ENCODE measurements around the gene LRRN3. TPM values are rescaled to one million over a fixed set of nuclear protein-coding genes. Genes with fewer than 3 reads are reported as not detected.

The LRRN3 gene
- 100 to 1,000 TPM in 1 of 2 experiments, 10 to 100 TPM in 1; 91.4 to 101 TPM for total RNA-seq
- polyA plus RNA-seq: 18.8 TPM

GRCh38 chr7:111090846-111091245 lies at the start of gene LRRN3:
Gene LRRN3 (plus strand): TSS chr7:111091127. CDS start chr7:111122773, 31,646 bp downstream.
- peaks cover 0 to 1% of the 10 kb centered on the region in 2 donors for H3K27me3 Mint-ChIP-seq
- Histone ChIP-seq H3K4me3 (ENCODE audit: low read length) (peak within 1 kb of the TSS; percentile 16), H3K36me3 (ENCODE audit: insufficient read depth, low read length) (no peaks in the 10 kb centered on the region), H3K27ac (ENCODE audit: low read depth, low read length) (no peak within 1 kb of the TSS), H3K9me3 (ENCODE audit: low read length) (no peaks in the 10 kb centered on the region), H3K27me3 (ENCODE audit: insufficient read depth, low read length, poor library complexity, severe bottlenecking) (no peaks in the 10 kb centered on the region), H3K4me1 (ENCODE audit: insufficient read depth, low read length) (peaks cover 12% of the 10 kb centered on the region)
- CTCF ChIA-PET: no interaction called here
- H3K9me3 Mint-ChIP-seq: no peaks in the 10 kb centered on the region
- peaks cover 15 to 51% (median 41%) of the 10 kb centered on the region in 3 donors for H3K4me1 Mint-ChIP-seq
- DNase-seq: peak in 2 of 5 donors; percentile 55 to 62
- H3K36me3 Mint-ChIP-seq: peaks cover 0 to 31% (median 0%) of the 10 kb centered on the region in 3 donors
- POLR2A ChIA-PET: interaction anchor here (0.6 to 1.1 kb wide), 3 partner anchors 77 to 487 kb away, joined by 3 to 5 read pairs (median 3); no protein-coding TSS in a partner anchor
- peak within 1 kb of the TSS; percentile 74 to 92 (median 83) for H3K4me3 Mint-ChIP-seq
- peak within 1 kb of the TSS in 6 of 8 donors; percentile 64 to 91 (median 77) for H3K27ac Mint-ChIP-seq

GRCh38 chr7:111041577-111041976 lies 49.4 kb upstream of the LRRN3 start:
- Mint-ChIP-seq H3K4me1 (peaks cover 0 to 7% (median 0%) of the 10 kb centered on the region in 3 donors), H3K9me3 (no peaks in the 10 kb centered on the region), H3K27ac (no peak overlapping the region), H3K4me3 (no peak overlapping the region), H3K27me3 (no peaks in the 10 kb centered on the region), H3K36me3 (no peaks in the 10 kb centered on the region)
- no peak for DNase-seq
- H3K36me3 ChIP-seq (ENCODE audit: insufficient read depth, low read length): no peaks in the 10 kb centered on the region
- CTCF ChIA-PET: no interaction called here
- H3K27me3 ChIP-seq (ENCODE audit: insufficient read depth, low read length, poor library complexity, severe bottlenecking): no peaks in the 10 kb centered on the region
- H3K4me3 ChIP-seq (ENCODE audit: low read length): no peak overlapping the region
- no peak overlapping the region for H3K27ac ChIP-seq (ENCODE audit: low read depth, low read length)
- no peaks in the 10 kb centered on the region for H3K9me3 ChIP-seq (ENCODE audit: low read length)
- POLR2A ChIA-PET: no interaction called here
- no peaks in the 10 kb centered on the region for H3K4me1 ChIP-seq (ENCODE audit: insufficient read depth, low read length)

- CTCF ChIA-PET: no interaction called here
- H3K27ac Mint-ChIP-seq: no peak overlapping the region
- no peak overlapping the region for H3K27ac ChIP-seq (ENCODE audit: low read depth, low read length)
- H3K27me3 Mint-ChIP-seq: no peaks in the 10 kb centered on the region
- no peaks in the 10 kb centered on the region for H3K9me3 ChIP-seq (ENCODE audit: low read length)
- no peaks in the 10 kb centered on the region for H3K9me3 Mint-ChIP-seq
- DNase-seq: no peak
- POLR2A ChIA-PET: no interaction called here
- H3K4me1 ChIP-seq (ENCODE audit: insufficient read depth, low read length): no peaks in the 10 kb centered on the region
- no peaks in the 10 kb centered on the region for H3K36me3 Mint-ChIP-seq
- peaks cover 0 to 7% (median 0%) of the 10 kb centered on the region in 3 donors for H3K4me1 Mint-ChIP-seq
- H3K4me3 Mint-ChIP-seq: no peak overlapping the region
- H3K36me3 ChIP-seq (ENCODE audit: insufficient read depth, low read length): no peaks in the 10 kb centered on the region
- H3K4me3 ChIP-seq (ENCODE audit: low read length): no peak overlapping the region
- no peaks in the 10 kb centered on the region for H3K27me3 ChIP-seq (ENCODE audit: insufficient read depth, low read length, poor library complexity, severe bottlenecking)
Measured at GRCh38 chr7:111042842-111043241, 48.1 kb upstream of the LRRN3 start.

- Mint-ChIP-seq H3K4me3 (no peak overlapping the region), H3K9me3 (no peaks in the 10 kb centered on the region), H3K4me1 (peaks cover 0 to 4% (median 3%) of the 10 kb centered on the region in 3 donors), H3K27me3 (no peaks in the 10 kb centered on the region), H3K36me3 (no peaks in the 10 kb centered on the region), H3K27ac (no peak overlapping the region)
- H3K4me1 ChIP-seq (ENCODE audit: insufficient read depth, low read length): no peaks in the 10 kb centered on the region
- ChIA-PET CTCF (no interaction called here), POLR2A (interaction anchor here (0.6 kb wide), 1 partner anchor 47 kb away, joined by 9 read pairs; no protein-coding TSS in a partner anchor)
- DNase-seq: no peak
- no peaks in the 10 kb centered on the region for H3K9me3 ChIP-seq (ENCODE audit: low read length)
- H3K36me3 ChIP-seq (ENCODE audit: insufficient read depth, low read length): no peaks in the 10 kb centered on the region
- H3K4me3 ChIP-seq (ENCODE audit: low read length): no peak overlapping the region
- H3K27me3 ChIP-seq (ENCODE audit: insufficient read depth, low read length, poor library complexity, severe bottlenecking): no peaks in the 10 kb centered on the region
- H3K27ac ChIP-seq (ENCODE audit: low read depth, low read length): no peak overlapping the region
Measured at GRCh38 chr7:111043561-111043960, 47.4 kb upstream of the LRRN3 start.

GRCh38 chr7:111045449-111045848 lies 45.5 kb upstream of the LRRN3 start:
- no peaks in the 10 kb centered on the region for H3K4me1 ChIP-seq (ENCODE audit: insufficient read depth, low read length)

GRCh38 chr7:111047595-111047994 lies 43.3 kb upstream of the LRRN3 start:
- H3K9me3 ChIP-seq (ENCODE audit: low read length): no peaks in the 10 kb centered on the region

More at GRCh38 chr7:111045449-111045848, 45.5 kb upstream of the LRRN3 start:
- H3K27me3 ChIP-seq (ENCODE audit: insufficient read depth, low read length, poor library complexity, severe bottlenecking): no peaks in the 10 kb centered on the region
- Mint-ChIP-seq H3K27me3 (no peaks in the 10 kb centered on the region), H3K4me3 (no peak overlapping the region), H3K4me1 (peaks cover 0 to 4% (median 3%) of the 10 kb centered on the region in 3 donors), H3K27ac (no peak overlapping the region), H3K36me3 (no peaks in the 10 kb centered on the region), H3K9me3 (no peaks in the 10 kb centered on the region)
- no peaks in the 10 kb centered on the region for H3K36me3 ChIP-seq (ENCODE audit: insufficient read depth, low read length)
- ChIA-PET POLR2A (no interaction called here), CTCF (no interaction called here)
- no peaks in the 10 kb centered on the region for H3K9me3 ChIP-seq (ENCODE audit: low read length)
- no peak overlapping the region for H3K27ac ChIP-seq (ENCODE audit: low read depth, low read length)
- no peak for DNase-seq
- H3K4me3 ChIP-seq (ENCODE audit: low read length): no peak overlapping the region

GRCh38 chr7:111049971-111050680 lies 40.8 kb upstream of the LRRN3 start:
- no peaks in the 10 kb centered on the region for H3K4me1 ChIP-seq (ENCODE audit: insufficient read depth, low read length)
- H3K27me3 ChIP-seq (ENCODE audit: insufficient read depth, low read length, poor library complexity, severe bottlenecking): no peaks in the 10 kb centered on the region
- Mint-ChIP-seq H3K36me3 (no peaks in the 10 kb centered on the region), H3K27ac (no peak overlapping the region), H3K27me3 (no peaks in the 10 kb centered on the region), H3K4me1 (peaks cover 2 to 12% (median 3%) of the 10 kb centered on the region in 3 donors), H3K4me3 (no peak overlapping the region), H3K9me3 (no peaks in the 10 kb centered on the region)
- no peak for DNase-seq
- no peaks in the 10 kb centered on the region for H3K36me3 ChIP-seq (ENCODE audit: insufficient read depth, low read length)
- no peak overlapping the region for H3K4me3 ChIP-seq (ENCODE audit: low read length)
- H3K27ac ChIP-seq (ENCODE audit: low read depth, low read length): no peak overlapping the region
- CTCF ChIA-PET: no interaction called here
- POLR2A ChIA-PET: no interaction called here
- H3K9me3 ChIP-seq (ENCODE audit: low read length): no peaks in the 10 kb centered on the region

More at GRCh38 chr7:111047595-111047994, 43.3 kb upstream of the LRRN3 start:
- Mint-ChIP-seq H3K36me3 (no peaks in the 10 kb centered on the region), H3K27me3 (no peaks in the 10 kb centered on the region), H3K27ac (no peak overlapping the region), H3K4me1 (peaks cover 0 to 3% (median 2%) of the 10 kb centered on the region in 3 donors), H3K9me3 (no peaks in the 10 kb centered on the region), H3K4me3 (no peak overlapping the region)
- Histone ChIP-seq H3K4me3 (ENCODE audit: low read length) (no peak overlapping the region), H3K27me3 (ENCODE audit: insufficient read depth, low read length, poor library complexity, severe bottlenecking) (no peaks in the 10 kb centered on the region), H3K36me3 (ENCODE audit: insufficient read depth, low read length) (no peaks in the 10 kb centered on the region), H3K27ac (ENCODE audit: low read depth, low read length) (no peak overlapping the region), H3K4me1 (ENCODE audit: insufficient read depth, low read length) (no peaks in the 10 kb centered on the region)
- CTCF ChIA-PET: no interaction called here
- DNase-seq: no peak
- POLR2A ChIA-PET: no interaction called here

GRCh38 chr7:111050875-111051416 lies 40.0 kb upstream of the LRRN3 start:
- peaks cover 2 to 12% (median 3%) of the 10 kb centered on the region in 3 donors for H3K4me1 Mint-ChIP-seq
- Histone ChIP-seq H3K9me3 (ENCODE audit: low read length) (no peaks in the 10 kb centered on the region), H3K36me3 (ENCODE audit: insufficient read depth, low read length) (no peaks in the 10 kb centered on the region), H3K27me3 (ENCODE audit: insufficient read depth, low read length, poor library complexity, severe bottlenecking) (no peaks in the 10 kb centered on the region), H3K27ac (ENCODE audit: low read depth, low read length) (no peak overlapping the region), H3K4me1 (ENCODE audit: insufficient read depth, low read length) (no peaks in the 10 kb centered on the region), H3K4me3 (ENCODE audit: low read length) (no peak overlapping the region)
- H3K27me3 Mint-ChIP-seq: no peaks in the 10 kb centered on the region
- no peak overlapping the region for H3K4me3 Mint-ChIP-seq
- H3K27ac Mint-ChIP-seq: no peak overlapping the region
- POLR2A ChIA-PET: no interaction called here
- H3K36me3 Mint-ChIP-seq: peaks cover 0 to 4% (median 0%) of the 10 kb centered on the region in 3 donors
- CTCF ChIA-PET: no interaction called here
- no peaks in the 10 kb centered on the region for H3K9me3 Mint-ChIP-seq
- no peak for DNase-seq
